CD1c-positive myeloid dendritic cell (primary cell): Measurements from ENCODE around the gene ZBTB40.

Experiments
- DNase-seq: peaks from one replicate; pipeline ENCODE4 v3.0.0-alpha.2; 2016; ENCODE audit errors: extremely low spot score

The ZBTB40 gene

DNA sequence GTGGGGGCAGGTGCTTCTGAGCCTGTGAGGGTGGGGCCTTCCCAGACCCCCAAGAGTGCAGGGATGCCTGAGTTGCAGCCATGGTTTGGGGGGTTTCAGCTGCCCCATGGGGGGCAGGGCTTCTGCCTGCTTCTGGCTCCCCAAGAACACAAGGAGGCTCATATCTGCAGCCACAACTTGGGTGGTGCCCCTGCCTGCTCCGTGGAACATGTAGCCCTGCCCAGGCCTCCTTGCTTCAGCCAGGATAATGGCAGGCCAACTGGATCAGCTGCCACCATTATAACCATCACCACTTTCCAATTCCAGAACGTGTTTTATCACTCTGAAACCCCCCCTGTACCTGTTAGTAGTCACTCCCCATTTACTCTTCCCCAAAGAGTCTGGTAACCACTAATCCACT is 14.0 kb downstream of the ZBTB40 start:
- no peak for DNase-seq

DNA sequence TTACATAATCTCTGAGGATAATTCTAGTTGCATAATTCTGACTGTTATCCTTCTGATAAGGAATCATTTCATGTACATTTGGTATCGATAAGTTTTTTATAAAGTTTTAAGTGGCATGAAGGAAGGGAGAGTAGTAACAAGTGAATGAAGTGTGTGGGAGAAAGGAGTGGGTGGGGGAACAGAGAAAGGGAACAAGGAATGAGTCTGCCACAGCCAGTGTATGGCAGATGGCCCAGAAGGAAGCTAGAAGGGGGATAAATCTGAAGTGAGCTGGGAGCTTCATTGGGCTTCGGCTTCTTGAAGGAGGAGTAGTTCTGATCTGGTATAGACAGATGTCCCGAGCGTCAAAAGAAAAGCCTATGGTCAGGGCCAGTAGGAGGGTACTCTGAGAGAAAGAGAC is 18.6 kb downstream of the ZBTB40 start:
- DNase-seq, result peak; percentile 55

DNA sequence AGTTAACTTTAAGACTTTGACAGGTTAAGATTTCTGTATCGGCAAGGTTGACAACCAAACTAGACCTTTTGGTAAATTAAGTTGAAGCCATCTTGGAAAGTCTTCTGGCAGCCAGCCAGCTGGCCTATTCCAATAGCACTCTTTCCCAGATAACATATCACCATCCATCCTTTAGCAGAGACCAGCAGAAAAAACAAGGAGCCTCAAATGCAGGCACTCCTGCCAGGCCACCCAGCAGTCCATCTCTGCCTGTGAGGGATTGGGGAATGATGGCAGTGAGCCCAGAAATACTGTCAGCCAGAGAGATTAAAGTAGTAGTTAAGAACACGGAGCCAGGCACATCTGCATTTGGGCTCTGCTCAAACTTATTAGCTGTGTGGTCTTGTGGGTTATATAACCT is 19.4 kb downstream of the ZBTB40 start:
- no peak for DNase-seq

DNA sequence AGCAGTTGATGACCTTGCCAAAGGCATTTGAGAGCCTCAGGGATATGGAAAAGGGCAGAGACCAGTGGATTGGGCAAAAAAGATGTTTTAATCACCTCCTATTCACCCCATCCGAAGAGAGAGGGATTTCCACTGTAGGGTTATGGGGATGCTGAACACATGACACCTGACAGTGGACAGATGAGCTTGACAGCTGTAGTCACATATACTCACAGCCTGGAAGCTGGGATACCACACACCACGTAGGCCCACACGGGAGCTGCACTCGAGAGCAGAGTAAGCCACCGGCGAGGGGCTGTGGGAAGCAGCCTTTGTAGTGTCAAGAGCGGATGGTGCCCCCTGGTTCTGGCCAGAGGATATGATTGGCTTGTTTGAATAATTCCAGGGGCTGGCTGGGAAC is 20.0 kb downstream of the ZBTB40 start:
- no peak for DNase-seq

DNA sequence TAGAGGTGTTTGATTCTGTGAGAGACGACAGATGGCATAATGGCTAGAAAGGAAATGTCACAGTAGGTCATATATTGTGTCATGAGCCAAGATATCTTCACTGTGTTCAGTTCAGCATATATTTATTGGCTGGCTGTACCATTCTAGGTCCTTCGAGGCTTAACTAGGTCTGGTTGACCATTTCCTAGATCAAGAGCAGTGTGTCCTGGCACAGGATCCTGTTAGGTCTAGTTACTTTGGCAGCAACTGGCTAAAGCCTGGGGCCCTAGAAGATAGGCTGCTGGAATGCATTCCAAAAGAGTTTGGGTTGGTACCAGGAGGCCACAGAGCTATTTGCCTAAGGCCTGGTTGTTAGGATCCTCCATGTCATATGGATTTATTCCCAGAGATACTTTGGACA is 20.9 kb downstream of the ZBTB40 start:
- DNase-seq, result no peak

DNA sequence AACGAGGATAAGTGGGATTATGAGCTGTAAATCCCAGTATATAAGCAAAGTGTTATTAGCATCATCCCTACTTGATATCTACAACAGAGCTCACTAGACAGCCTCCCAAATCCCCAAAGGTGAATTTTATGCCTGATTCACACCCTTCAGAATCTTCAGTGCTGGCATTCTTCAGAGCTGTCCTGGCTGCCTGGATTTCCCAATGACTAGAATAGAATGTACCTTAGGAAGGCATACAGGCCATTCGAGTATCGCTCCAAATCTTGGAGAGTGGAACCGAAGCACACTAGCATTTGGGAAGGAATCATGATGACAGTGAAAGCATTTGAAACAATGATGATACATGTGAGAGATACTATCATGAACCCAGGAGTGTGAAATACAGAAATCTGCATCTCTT is 22.3 kb downstream of the ZBTB40 start:
- no peak for DNase-seq

DNA sequence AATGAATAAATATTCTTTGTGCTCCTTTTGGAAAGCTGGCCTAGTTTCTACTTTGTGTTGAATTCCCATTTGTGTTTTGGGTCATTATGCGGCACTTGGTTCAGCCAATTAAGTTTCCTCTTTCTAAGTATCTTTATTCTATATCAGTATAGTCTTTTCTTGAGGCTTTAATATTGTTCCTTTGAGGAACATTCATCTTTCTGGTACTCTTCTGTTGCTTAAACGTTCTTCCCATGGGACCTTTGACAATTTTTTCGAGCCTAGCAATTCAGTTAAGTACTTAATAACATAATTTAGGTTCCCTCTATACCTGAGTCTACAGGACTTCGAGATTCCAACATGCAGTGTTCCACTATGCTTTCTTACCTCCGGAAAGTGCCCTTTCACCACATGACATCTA is 24.9 kb downstream of the ZBTB40 start:
- DNase-seq, result no peak

DNA sequence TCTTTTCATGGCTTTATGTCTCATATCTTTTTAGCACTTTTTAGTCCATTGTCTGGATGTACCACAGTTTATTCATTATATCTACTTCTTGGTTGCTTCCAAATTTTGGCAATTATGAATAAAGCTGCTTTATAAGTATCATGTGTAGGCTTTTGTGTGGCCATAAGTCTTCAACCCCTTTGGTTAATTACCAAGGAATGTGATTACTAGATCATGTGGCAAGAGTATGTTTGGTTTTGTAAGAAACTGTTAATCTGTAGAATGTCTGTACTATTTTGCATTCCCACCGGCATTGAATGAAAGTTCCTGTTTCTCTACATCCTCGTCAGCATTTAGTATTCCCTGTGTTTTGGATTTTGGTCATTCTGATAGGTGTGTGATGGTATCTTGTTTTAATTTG is 31.5 kb downstream of the ZBTB40 start:
- no peak for DNase-seq

DNA sequence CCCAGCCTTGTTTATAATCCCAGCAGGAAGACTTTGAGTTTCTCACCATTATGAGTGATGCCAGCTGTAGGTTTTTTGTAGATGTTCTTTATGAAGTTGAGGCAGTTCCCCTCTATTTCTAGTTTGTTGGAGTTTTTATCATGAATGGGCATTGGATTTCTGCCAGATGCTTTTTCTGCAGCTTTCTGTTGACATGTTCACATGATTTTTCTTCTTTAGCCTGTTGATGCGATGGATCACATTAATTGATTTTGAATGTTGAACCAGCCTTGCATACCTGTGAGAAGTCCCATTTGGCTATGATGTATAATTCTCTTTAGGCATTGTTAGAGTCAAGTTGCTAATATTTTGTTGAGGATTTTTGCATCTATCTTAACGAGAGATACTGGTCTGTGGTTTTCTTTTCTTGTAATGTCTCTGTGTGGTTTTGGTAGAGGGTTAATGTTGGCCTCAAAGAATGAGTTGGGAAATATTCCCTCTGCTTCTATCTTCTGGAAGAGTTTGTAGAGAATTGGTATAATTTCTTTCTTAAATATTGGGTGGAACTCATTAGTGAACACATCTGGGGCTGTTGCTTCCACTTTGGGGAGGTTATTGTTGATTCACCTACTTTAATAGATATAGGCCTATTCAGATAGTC is 33.2 kb downstream of the ZBTB40 start:
- no peak for DNase-seq

DNA sequence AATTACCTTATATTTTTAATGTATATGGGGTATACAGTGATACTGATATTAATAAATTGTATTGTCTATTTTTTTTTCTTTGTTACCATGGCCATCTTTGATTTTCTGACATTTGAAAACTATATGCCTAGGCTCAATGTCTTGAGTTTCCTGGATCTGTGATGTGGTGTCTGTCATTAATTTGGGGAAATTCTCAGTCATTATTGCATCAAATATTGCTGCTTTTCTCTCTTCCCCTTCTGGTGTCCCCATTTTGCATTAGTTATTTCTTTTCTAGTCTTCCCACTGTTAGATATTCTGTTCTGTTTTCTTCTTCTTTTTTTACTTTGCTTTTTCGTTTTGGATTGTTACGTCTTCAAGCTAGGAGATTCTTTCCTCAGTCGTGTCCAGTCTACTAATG is 33.8 kb downstream of the ZBTB40 start:
- DNase-seq, result peak; percentile 12

DNA sequence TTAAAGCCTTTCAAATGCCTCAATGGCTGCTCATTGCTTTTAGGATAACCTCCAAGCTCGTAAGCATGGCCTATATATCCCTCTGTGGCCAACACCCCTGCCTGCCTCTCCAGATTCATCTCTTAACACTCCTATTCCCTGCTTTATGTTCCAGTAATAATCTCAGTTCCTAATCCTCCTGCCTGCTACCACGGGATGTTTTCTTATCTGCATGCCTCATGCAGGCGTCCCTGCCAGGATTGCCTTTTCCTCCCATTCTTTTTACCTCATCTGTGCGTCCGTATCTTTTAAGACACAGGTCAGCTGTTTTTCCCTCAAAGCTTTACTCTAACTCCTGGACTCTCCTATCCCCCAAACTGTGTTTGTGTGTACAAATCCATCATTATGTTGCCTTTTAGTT is 36.1 kb downstream of the ZBTB40 start:
- DNase-seq, result no peak

DNA sequence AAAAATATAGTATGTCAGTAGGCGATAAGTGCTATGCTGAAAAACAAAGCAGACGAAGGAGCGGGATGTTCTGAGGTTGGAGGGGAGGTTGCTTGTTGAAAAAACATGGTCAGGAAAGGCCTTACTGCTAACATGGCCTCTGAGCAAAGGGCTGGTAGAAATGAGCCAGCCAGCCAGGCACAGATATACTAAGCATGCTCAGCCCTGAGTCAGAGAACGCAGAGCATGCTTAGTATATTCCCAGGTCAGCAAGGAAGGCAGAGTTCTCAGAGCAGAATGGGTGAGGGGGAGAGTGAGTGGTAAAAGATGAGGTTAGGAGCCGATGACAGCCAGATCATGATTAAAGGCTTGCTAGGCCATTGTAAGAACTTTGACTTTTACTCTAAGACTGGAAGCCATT is 36.7 kb downstream of the ZBTB40 start:
- no peak for DNase-seq

DNA sequence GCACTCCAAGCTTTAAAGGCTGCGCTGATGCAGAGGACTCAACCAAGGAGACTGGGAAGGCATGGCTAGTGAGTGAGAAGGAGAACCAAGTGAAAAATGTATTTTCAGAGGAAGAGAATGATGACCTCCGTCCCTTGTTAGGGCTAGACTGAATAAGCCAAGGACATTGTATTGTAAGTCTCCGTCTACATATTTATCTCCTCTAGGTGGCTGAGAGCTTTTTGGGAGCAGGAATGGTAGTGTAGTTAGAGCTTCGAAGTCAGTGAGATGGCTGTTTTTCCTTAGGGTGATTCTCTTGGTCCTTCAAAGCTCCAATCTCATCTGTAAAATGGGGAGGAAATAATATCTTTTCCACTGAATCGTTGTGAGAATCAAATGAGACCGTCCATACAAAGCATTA is 37.6 kb downstream of the ZBTB40 start:
- DNase-seq, result no peak

DNA sequence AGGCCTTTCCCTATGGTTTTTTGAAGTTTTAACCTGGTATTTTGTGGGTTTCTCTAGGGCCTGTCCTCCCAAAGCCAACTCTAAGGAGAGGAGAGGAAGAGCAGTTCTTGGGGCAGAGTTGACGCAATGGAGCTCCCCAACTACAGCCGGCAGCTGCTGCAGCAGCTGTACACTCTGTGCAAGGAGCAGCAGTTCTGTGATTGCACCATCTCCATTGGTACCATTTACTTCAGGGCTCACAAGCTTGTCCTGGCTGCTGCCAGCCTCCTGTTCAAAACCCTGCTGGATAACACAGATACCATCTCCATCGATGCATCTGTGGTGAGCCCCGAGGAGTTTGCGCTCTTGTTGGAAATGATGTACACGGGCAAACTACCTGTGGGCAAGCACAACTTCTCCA is 38.2 kb downstream of the ZBTB40 start:
- DNase-seq, result no peak

DNA sequence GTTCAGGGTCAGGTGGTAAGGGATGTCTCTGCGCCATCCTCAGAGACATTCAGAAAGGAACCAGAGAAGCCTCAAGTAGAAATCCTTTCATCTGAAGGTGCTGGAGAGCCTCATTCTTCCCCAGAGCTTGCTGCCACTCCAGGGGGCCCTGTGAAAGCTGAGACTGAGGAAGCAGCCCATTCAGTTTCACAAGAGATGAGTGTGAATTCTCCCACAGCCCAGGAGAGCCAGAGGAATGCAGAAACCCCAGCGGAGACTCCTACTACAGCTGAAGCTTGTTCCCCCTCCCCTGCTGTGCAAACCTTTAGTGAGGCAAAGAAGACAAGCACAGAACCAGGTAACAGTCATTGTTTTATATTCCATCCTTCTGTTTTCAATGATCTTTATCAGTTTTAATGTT is 38.7 kb downstream of the ZBTB40 start:
- DNase-seq, result no peak

DNA sequence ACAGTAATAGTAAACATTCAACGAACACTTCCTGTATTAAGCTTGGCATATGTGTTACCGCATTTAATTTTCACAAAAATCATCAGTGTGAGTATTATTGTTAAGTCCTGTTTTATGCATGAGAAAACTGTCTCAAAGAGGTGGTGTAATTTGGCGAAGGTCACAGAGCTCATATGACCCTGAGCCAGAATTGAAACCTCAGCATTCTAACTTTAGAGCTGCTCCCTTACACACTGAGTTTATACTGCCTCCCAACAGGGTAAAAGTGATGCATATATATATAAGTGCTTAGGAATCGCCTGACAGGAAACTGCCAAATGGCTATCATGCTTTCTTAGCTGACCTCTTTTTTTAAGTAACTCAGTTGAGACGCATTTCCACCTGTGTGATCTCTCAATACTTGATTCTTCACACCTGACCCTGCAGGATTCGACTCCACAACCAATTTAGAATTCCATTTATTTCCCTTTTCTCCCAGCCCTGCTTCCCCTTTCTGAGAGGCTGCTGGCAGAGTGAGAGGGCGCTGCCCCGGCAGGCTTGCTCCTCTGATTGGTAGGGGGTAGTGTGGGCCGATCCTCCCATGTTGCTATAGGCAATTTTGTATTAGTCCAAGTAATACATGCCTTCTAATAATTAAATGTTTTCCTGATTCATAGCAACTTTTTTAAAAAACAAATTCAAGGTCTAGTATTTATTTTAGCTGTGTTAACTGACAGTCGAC is 40.5 kb downstream of the ZBTB40 start:
- DNase-seq, result peak; percentile 23

DNA sequence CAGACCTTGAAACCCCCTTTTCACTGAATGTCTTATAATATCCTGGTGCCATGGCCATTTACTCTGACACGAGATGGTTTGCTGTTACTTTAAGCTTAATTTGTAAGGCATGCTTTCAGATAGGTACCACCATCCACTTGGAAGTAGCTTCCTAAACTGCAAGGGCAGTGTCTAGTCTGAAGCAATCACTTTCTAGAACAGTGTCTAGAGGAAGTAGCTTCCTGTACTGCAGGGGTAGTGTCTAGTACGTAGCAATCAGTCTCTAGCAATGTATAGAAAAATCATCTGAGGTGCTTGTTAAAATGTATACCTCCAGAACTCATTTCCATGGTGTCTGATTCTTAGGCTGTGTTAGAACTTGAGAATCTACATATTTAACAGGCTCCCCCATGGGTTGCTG is 42.5 kb downstream of the ZBTB40 start:
- DNase-seq, result peak; percentile 33

DNA sequence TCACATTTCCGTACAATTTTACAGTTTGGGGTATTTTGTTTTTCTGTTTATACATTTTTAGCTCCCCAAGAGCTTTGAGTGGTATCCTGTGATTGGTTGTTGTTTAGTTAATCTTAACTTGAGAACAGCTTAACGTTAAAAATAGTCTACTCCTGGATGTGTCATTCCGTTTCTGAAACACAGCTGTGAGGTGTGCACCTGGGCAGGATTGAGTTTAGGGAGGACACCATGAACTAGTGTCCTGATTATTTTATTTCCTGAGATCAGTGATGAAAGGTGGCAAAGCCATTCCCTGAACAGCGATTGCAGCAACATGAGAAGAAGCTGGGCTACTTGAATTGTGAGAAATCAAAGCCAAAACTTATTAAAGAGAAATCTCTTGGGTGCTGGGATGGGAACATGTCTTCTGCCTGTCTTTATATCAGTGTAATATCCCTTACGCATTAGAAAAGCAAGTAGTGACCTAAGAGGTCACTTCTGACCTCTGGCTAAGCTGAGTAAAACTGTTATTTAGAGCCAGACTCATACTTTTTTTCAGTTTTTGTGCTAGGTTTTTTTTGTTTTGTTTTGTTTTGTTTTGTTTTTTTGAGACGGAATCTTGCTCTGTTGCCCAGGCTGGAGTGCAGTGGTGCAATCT is 43.4 kb downstream of the ZBTB40 start:
- DNase-seq, result no peak

DNA sequence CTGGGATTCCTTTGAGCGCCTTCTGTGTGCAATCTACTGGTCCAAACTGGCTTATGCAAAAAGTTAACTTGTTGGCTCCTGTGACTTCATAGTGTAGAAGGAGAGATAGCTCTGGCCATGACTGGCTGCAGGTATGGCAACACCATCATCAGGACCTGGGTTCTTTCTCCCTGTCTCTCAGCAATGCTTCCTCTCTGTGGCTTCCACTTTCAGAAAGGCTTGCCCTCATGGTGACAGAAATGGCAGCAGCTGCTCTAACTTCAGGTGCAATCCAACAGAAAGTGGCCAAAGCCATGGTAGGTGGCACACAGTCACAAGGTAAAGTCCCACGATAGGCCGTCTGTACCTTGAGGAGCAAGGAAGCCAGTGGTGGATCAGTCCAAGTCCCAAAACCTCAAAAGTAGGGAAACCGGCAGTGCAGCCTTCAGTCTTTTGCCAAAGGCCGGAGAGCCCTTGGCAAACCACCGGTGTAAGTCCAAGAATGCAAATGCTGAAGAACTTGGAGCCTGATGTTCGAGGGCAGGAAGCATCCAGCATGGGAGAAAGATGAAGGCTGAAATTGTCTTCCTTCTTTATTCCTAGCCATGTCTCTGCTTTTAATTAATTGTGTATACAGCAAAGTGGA is 45.0 kb downstream of the ZBTB40 start:
- DNase-seq, result no peak

DNA sequence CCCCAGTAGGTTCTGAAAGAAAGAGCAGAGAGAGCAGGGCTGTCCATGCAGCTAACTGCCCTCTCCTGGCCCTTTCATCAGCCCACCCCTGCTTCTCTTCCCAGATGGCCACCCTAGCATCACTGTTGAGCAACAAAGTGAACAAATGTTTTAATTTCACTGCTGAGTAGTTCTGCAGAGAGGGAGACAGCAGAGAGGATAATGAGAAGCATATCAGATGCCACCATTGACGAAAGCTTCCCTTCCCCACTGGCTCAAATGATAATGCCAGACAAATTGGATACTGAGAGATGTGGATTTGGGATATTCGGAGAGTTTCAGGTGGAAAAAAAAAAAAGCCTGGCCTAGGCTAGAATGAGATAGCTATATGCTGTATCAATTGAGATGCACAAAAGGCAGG is 46.8 kb downstream of the ZBTB40 start:
- DNase-seq, result no peak

DNA sequence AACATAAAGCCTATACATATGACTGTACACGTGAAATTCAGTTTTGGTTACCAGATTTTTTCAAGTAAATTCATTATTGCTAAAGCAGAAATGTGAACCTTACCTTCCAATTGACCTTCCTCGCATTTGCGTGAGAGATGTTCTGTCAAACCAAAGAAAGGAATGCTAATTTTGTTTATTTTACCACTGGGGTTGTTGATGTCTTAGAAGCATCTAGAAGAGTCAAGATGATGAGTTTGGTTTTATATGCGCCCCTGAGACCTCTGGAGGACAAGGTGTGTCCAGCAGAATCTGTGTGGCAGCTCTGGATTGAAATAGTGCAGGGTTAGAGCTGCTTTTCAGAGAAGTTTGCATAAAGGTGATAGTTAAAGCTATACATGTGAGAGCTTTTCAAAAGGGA is 48.4 kb downstream of the ZBTB40 start:
- DNase-seq, result no peak

DNA sequence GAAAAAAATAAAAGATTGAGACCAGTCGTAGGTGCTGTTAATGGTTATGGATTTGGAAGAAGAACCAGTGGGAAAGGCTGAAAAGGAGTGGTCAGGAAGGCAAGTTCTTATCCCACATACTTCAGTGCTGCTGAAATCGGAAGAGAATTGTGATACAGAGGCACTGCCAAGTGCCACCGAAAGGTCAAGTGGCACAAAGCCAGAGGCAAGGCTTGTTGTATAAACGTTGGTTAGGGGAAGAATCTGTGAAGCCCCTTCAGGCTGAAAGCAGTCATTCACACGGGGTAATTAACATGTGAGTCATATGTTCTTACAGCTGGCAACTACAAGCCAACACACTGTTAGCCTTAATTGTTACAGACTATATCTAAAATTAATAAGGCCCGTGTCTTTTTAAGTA is 48.8 kb downstream of the ZBTB40 start:
- no peak for DNase-seq

DNA sequence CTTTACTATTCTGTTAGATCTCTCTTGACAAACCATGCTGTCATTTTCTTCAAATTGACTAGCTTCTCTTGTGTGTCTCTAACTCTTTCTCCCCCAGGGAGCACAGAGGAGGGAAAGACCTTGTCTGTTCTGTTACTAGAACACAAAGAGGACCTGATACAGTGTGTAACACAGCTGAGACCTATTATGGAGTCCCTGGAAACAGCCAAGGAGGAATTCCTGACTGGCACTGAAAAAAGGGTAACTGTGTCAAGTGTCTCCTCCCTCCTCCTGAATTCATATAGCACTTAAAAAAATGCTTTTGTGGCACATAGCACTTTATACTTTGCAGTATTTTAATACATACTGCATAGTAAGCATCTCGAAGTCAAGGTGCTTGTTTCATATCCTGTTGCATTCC is 50.6 kb downstream of the ZBTB40 start:
- no peak for DNase-seq
